ENCODE results near the gene KIAA0825. TPM values are rescaled to one million over a fixed set of nuclear protein-coding genes. Genes with fewer than 3 reads are reported as not detected.

The KIAA0825 gene, protein sequence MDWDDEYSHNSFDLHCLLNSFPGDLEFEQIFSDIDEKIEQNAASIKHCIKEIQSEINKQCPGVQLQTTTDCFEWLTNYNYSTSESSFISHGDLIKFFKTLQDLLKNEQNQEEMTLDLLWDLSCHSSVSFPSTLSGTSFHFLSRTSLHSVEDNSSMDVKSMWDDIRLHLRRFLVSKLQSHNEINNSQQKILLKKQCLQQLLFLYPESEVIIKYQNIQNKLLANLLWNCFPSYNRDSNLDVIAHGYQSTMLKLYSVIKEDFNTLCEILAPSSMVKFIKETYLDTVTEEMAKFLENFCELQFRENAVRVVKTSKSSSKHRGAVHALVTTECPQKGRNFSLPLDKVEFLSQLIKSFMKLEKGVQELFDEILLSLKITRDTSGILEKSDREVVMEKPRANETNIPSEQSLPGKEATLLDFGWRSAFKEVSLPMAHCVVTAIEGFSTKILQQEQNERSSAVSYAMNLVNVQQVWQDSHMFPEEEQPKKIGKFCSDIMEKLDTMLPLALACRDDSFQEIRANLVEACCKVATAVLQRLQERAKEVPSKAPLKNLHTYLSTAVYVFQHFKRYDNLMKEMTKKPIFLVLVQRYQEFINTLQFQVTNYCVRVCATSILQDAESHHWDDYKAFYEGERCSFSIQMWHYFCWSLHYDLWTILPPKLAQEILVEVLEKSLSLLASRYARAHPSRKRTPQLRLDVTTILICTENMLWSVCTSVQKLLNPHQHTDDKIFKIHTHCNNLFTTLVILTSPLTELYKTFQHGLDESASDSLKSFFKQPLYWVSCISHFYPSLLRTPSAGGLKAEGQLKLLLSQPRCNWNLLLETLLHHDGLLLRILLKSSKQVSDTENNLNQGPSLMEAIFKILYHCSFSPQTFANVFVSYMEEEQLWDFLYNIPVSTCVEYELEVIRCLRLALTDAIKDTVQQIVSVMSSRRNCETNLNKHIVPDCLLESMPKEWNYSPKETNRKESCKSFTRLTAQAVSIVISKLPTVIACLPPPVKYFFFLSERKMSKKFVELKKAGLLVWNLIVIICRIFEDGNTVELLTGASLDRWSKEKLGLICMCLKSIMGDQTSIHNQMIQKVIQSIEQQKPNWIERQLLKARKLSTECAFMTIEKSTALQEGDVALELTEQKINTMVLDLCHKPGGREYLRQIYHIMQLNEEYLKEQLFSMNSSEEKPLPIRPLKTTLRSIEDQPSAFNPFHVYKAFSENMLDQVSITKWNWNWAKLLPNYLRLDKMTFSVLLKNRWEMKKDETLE (N-terminal part only)
- polyA plus RNA-seq (ENCODE audit: insufficient read length) = 5.2 TPM
- long read RNA-seq, donor 1, partial matches to known transcripts = 0 of 1 reads
- long read RNA-seq, donor 1, other reads (novel, unspliced or antisense) = 0 of 1 reads
- long read RNA-seq, donor 2, partial matches to known transcripts = 0 of 3 reads
- long read RNA-seq, donor 2, other reads (novel, unspliced or antisense) = 0 of 3 reads
- long read RNA-seq, donor 3, partial matches to known transcripts = 0 of 1 reads
- long read RNA-seq, donor 3, other reads (novel, unspliced or antisense) = 0 of 1 reads
- long read RNA-seq, donor 4 = 0 reads
- long read RNA-seq, donor 5, partial matches to known transcripts = 0 of 2 reads
- long read RNA-seq, donor 5, other reads (novel, unspliced or antisense) = 0 of 2 reads
- long read RNA-seq, donor 6, partial matches to known transcripts = 0 of 1 reads
- long read RNA-seq, donor 6, other reads (novel, unspliced or antisense) = 0 of 1 reads
- long read RNA-seq, donor 7, partial matches to known transcripts = 0 of 1 reads
- long read RNA-seq, donor 7, other reads (novel, unspliced or antisense) = 0 of 1 reads
- long read RNA-seq, donor 8 = 0 reads

DNA sequence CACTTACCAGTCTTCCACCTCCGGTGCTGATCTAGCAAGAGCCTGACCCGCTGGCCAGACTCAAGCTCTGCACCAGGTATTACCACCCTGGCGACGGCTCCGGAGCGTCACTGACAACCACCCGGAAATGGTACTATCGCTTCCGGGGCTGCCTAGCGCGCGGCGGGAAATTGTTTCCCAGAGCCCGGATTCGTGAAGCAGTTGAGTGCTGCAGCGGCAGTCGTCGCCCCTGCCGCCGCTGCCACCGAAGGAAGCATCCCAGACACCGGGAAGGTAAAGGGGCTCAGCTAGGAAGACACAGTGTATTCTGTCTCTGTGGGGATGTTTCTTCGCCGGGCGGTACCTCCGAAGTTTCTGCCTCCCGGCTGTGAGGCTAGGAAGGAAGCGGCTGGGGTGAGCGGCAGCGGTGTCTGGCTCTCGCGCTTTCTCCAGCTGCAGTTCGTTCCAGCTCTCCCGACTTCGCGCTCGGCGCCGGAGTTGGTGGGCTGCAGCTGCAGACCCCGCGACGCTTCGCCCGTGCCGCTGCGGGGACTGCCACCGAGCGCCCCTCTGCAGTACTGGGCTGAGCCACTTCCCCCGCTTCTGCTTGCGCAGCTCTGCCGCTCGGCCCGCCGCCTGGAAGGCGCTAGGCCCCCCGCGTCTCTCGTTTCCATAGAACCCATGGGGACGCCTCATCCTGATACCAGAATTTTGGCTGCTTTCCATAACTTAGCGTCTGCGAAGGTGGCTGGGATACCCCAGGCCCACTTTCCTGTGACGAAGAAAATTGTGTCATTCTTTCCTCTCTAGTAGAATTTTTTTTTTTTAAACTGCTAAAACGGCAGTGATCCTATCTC lies at the start of gene KIAA0825, which contains the start of gene SLF1:
KIAA0825 (minus strand) TSS at position 112 of the 836 bp plus-strand sequence. CDS start 81,478 bp downstream, outside the sequence.
SLF1 (plus strand) TSS at position 177 of the 836 bp plus-strand sequence. CDS start 10,142 bp downstream, outside the sequence.
- peak; percentile 90 for DNase-seq

DNA sequence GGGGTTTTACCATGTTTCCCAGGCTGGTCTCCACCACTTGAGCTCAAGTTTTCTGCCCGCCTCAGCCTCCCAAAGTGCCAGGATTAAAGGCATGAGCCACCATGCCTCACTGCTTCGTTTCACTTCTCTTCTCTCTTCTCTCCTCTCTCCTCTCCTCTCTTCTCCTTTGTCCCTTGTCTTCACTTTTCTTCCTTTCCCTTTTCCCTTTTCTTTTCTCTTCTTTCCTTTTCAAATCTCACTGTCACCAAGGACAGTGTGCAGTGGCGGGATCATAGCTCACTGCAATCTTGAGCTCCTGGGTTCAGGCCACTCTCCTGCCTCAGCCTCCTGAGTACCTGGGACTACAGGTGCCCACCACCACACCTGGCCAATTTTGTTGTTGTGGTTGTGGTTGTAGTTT lies 49.5 kb upstream of the KIAA0825 start:
- DNase-seq = no peak

DNA sequence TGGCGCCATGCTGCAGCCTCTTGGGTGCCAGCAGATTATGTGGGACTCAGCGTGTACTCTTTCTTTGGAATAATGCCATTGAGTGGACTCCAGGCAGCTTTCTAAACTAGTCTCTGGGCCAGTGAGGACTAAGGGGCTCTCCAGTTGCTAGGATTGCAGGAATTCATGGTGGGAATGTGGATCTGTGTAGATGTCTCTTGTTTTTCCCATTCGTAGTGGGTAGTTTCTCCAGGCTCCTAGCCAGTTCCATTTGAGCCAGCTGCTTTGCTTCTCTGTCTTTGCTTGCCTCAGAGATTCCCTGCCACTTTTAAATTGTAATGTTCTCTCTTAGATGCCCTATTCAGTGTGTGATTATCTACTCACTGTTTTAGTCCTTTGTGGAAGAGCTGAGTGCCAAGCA lies 42.7 kb upstream of the KIAA0825 start:
- DNase-seq = no peak

DNA sequence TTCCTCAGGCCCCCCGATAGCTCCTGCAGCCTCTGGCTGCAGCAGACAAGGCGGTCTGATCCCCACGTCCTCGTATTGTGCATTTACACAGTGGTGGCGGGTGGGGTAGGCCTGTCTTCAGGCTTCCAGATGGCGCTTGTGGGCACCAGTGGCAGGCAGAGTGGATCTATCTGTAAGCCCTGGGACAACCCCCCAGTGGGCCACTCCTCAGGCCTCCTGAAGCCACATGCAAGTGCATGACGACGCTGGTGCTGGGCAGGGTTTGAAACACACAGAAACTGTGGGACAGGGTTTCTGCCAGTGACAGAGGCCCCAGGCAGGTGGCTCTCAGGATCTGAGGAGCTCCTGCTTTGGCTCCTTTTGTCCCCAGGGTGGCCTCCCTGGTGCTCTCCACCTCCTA lies 42.1 kb upstream of the KIAA0825 start:
- no peak for DNase-seq

DNA sequence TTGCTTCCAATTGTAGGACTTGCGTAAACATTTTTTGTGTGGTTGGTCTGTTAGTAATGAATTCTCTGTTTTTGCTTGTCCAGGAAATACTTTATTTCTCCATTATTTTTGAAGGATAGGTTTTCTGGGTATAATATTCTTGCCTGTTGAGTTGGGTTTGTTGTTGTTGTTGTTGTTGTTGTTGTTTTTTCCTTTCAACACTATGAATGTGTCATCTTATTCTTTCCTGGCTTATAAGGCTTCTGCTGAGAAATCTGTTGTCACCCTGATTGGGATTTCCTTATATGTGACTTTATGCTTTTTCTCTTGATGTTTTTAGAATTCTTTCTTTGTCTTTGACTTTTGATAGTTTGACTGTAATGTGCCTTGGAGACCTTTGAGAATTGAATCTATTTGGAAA lies 39.9 kb upstream of the KIAA0825 start:
- no peak for DNase-seq

DNA sequence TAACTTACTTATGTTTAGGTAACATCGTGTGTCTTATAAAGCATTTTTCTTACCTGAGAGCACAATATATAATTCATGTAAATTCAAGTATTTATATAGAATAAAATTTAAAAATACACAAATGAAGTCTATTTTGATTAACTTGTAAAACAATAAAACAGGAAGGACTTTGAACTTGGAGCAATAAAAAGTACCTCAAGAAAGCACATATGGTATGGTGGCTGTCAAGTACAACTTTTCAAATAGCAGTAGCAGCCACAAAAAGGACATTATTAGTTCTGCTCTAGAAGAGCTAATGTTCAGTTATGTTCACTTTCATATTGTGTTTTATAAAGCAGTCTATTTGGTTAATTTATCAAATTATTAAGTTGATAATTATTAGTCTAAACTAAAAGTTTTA lies 31.5 kb upstream of the KIAA0825 start:
- no peak for DNase-seq

DNA sequence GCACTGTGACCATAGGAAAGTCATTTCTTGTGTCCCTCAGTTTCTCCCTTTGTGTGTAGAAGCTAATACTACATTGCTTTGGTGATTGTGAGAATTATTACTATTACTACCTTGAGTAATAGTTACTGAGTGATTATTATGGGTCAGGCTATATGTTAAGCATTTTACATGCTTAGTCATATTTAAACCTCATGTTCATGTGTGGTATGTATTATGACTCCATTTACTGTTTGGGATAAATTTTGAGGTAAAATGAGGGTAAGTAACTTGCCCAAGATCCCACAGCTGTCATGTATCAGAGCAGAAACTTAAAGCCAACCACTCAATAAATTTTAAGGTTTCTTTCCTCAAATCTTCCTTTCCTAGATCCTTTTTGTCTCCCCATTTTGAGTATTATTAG lies 28.4 kb upstream of the KIAA0825 start:
- DNase-seq = no peak

DNA sequence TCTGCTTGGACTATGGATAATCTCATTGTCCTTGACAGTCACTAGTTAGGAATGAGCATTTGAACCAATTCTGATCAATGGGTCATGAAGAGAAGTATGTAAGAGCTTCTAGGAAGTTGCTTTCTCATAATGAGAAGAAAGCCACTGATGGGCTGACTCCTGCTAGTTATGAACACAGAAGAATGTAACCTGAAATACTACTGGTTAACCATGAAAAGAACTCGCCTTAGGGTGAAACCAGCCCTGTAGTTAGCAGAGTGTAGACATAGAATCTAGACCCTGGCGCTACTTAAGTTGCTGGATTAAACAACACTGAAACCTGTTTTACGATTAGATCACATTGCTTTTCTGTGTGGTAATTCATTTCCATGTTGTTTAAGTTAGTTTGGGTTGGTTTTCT lies 26.6 kb upstream of the KIAA0825 start:
- DNase-seq = no peak

DNA sequence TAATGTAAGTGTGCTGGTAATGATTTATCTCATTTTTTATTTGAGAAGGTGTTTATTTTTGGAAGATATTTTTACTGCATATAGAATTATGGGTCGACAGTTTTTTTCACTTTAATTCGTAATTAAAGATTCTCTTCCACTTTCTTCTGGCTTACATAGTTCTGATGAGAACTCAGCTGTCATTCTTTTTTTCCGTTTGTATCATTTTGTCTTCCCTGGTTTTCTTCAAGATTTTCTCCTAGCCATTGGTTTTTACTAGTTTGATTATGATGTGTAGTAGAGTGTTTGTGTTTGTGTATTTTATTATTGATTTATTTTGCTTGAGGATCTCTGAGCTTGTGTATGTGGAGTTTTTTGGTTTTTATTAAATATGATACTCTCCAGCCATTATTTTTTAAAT lies 21.8 kb upstream of the KIAA0825 start:
- DNase-seq = no peak

DNA sequence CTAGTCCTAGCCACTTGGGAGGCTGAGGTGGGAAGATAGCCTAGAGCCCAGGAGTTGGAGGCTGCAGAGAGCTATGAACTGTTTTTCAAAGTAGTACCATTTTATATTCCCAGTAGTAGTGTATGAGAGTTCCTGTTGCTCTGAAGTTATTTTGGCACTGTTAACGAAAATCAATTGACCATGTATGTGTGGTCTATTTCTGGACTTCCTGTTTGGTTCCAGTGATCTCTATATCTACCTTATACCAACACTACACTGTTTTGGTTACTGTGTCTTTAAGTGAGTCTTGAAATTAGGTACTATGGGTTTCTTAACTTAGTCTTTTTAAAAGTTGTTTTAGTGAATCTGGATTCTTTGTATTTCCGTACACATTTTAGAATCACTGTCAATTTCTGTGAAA lies 13.6 kb upstream of the KIAA0825 start:
- DNase-seq = no peak

DNA sequence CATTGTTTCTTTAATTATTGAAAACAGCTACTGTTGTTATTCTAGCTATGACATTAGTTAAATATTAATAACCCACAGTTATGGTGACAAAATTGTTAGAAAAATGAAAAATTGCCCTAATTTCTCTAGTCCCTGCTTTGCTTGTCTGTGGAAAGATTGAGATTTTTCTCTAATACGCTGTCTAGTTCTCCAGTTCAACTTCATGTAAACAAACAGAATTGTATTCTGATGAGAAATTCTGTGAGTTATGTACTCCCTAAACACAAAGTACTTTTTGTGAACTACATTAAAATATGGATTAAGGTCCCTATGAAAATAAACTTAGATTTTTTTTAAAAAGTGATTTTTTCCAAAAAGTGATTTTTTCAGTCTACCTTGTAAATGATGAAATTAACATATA lies 8.8 kb upstream of the KIAA0825 start:
- DNase-seq = no peak

DNA sequence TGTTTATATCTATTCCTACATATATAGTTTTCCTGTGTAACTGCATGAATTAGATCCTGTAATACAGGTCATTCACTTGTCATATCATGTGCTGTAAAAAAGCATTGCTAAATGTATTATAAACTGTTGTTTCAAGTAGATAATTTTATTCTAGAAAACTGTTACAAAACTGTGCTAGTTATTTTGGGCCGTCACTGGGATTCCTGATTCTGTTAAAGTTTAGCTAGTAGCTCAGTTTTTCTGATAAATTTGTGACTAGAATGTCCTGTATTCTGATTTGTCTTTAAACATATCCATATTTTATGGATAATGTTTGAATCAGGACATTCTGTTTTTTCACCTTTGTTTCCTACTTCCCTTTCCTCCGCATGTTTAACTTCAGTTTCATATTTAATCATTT lies 5.5 kb upstream of the KIAA0825 start:
- DNase-seq = no peak

DNA sequence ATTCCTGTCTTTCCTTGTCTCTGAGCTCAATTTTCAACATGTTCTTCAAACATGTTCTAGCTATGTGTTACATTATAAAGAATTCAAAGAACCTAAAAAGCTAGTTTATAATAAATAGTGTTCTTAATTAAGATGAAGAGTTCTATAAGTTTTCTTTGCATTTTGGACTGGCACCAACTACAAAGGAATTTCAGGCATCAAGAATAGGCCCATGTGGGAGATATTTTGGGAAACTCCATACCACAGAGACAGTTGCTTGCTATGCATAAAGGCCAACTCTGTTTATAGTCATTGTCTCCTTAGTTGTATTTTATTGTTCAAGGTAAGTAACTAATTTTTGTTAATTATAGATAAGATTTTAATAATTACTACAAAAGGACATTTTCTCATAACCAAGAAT lies 4.6 kb upstream of the KIAA0825 start:
- no peak for DNase-seq

DNA sequence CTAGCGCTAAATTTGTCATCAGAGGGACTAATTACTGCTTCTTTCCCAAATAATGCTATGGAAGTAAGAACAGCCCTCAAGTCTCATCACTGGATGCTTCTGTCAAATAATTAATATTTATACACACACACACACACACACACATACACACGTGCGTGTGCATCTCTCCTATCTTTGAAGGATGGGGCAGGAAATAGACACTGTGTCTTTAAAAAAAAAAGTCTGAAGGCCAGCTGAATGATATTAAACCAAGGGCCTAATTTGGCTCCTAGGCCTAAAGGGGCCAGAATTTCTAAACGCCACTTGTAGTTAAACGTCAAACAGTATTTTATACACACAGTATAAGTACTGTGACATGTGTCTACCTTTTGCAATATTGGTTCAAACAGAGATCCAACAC lies 3.4 kb upstream of the KIAA0825 start:
- DNase-seq = no peak

DNA sequence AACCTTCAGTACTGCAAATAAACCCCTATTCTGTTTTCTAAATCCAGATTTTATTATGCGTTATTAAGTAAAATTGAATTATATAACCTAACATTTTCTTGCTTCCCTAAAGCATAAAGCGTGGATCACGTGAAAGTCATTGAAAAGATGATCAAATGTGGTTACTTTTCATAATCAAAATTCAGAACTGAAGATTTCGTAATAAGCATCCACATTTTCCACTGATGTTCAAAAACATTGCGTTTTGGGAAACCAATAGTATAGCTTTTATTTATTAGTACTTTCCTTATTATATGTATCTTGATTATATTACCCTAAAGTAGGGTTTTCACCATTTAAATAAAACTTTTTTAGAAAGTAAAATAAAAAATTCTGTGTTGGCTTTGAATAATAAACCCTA lies 1.9 kb upstream of the KIAA0825 start:
- DNase-seq = no peak

DNA sequence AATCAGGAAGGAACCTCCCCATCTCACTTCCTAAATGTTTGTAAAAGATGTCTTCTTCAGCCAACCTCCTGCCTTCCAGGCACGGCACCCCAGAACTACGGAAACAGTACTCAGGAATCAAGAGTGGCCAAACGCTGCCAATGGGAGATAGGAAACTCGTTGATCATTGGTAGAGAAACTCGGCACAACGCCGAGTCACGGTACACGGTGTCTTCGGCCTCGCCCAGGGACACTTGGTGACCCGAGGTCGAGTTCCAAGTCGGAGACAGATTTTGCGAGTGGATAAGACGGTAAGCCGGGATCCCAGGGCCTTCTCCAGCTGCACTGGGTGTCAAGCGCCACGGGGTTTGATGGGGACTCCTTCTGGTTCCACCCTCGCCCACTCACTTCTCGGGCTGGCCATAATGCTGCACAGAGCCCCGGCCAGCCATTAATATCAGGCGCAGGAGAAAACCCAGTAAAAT lies 343 bp downstream of the KIAA0825 start:
- DNase-seq = peak; percentile 31

DNA sequence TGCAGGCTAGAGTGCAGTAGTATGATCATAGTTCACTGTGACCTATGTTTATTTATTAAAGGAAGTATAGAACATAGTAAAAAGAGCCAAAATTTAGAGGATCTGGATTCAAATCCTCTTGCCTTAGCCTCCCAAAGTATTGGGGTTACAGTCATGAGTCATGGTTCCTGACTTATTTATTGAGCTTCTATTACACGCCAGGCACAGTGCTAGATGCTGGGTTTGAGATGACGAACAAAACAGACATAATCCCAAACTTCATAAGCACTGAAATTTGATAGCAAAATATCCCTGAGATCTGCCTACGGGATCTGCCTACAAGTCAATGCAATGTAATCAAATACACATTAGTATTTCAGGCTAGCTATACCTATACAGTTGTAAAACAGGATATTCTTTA lies 2.5 kb downstream of the KIAA0825 start:
- DNase-seq = no peak

DNA sequence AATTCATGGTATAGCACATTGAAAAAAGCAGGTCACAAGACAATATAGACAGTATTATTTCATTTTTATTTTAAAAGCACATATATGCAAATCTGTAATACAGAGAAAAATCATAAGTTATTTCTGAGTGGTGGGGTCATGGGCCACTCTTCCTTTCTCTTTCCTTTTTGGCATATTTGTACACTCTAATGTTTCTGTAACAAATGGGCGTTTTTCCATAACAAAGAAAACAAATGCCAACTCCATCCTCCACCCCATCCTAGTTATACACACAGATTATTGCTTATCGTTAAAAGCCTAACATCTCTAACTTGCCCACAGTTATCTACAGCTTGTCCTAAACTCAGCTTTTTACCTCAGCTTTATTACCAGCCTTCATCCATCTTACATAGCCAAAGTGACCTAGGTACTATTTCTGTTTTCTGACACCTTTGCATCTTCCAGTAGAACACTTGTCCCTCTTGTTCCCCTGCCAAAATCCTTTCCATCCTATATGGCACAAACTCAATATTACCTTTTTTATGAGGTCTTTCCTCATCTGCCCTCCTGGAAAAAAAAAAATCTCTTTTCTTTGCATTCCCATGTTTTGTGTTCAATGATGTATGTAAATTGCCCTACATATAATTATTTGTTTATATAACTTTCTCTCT lies 4.1 kb downstream of the KIAA0825 start:
- no peak for DNase-seq

DNA sequence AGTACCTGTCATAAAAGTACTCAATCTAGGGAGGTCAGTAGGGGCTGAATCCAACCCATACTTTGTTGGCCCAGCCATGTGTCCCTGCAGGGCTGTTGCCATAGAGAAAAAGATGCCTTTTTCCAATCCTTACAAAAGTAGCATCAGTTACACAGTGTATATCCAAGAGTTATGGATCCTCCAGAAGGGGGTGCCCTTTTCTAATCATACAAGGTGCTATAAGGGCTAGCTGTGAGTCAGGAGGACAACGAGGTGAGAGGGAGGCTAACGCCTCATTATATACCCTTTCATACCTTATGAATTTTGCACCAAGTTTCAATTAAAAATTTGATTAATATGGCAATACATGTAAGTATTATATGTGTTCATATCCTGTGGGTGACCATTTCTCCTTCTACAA lies 4.8 kb downstream of the KIAA0825 start:
- DNase-seq = no peak

All from left kidney (tissue), 8 donors.